Gastroesophageal sphincter (tissue), 4 donors: Measurements from ENCODE around the gene ATRAID. TPM values are rescaled to one million over a fixed set of nuclear protein-coding genes. Genes with fewer than 3 reads are reported as not detected.

ENCODE experiments used
- ATAC-seq: fragments of 150-250 bp; one replicate; pipeline ENCODE4 v1.9.1; 2016; ENCODE audit warnings: mild to moderate bottlenecking, moderate library complexity
- H3K27ac ChIP-seq, 4 donors: fragments of 200-600 bp; sonication (generic) in 3 of 4; 1 replicate in 3 of 4; 2 replicates in 1 of 4; pipeline ENCODE4 v1.5.1; 2016 to 2019
- H3K27me3 ChIP-seq: fragments of 200-600 bp; sonication (generic); one replicate; pipeline ENCODE4 v1.5.1; 2019
- H3K36me3 ChIP-seq, 2 donors: fragments of 200-600 bp; sonication (generic); one replicate each; pipeline ENCODE4 v1.5.1; 2019; ENCODE audit warnings: control low read depth in 1 of 2
- H3K4me1 ChIP-seq, 3 donors: fragments of 200-600 bp; sonication (generic); 1 replicate in 2 of 3; 2 replicates in 1 of 3; pipeline ENCODE4 v1.5.1; 2016 to 2019; ENCODE audit warnings: control low read depth in 2 of 3
- H3K4me3 ChIP-seq, 2 donors: fragments of 200-600 bp; sonication (generic); one replicate each; pipeline ENCODE4 v1.5.1; 2019; ENCODE audit warnings: mild to moderate bottlenecking in 1 of 2, moderate library complexity in 1 of 2
- H3K9me3 ChIP-seq, 3 donors: fragments of 200-600 bp; sonication (generic); one replicate each; pipeline ENCODE4 v1.5.1; 2017 to 2019; ENCODE audit warnings: control low read depth in 2 of 3
- EP300 ChIP-seq: sonication (generic); formaldehyde crosslinking; IDR thresholded peaks from one replicate; pipeline ENCODE4 v1.6.1; 2017; ENCODE audit warnings: antibody characterized with exemption, mild to moderate bottlenecking
- POLR2A ChIP-seq, 2 donors: fragments of 450-650 bp; IDR thresholded peaks; one replicate each; pipeline ENCODE4 v1.6.1; 2017; ENCODE audit warnings: antibody characterized with exemption in 2 of 2, mild to moderate bottlenecking in 2 of 2, moderate library complexity in 1 of 2
- POLR2AphosphoS5 ChIP-seq: sonication (generic); formaldehyde crosslinking; IDR thresholded peaks from one replicate; pipeline ENCODE4 v1.6.1; 2017; ENCODE audit warnings: antibody characterized with exemption
- WGBS, 2 donors: methylation state at CpG; one replicate each; pipeline ENCODE4 v1.1.5; 2018; ENCODE audit warnings: low coverage in 1 of 2; 5-methylcytosine and 5-hydroxymethylcytosine counted together
- total RNA-seq, 4 donors: library from RNA; depleted of rRNA; stranded (reverse); fragments of >200 nt; gene quantifications; one replicate each; pipeline ENCODE4 v1.1.0, GENCODE V29; 2016
- TF ChIP-seq, protein P1 (sequence below), 4 experiments: fragments of 200-600 bp in 2 of 4; fragments of 450-650 bp in 2 of 4; sonication (generic) in 1 of 4; IDR thresholded peaks; one replicate each; pipeline ENCODE4 v1.5.1; 2017 to 2019; ENCODE audit warnings: antibody characterized with exemption in 4 of 4, mild to moderate bottlenecking in 2 of 4, moderate library complexity in 2 of 4

ATRAID gene
- total RNA-seq, 4 donors from 2014 or later = 124 to 147 (median 129) TPM

DNA sequence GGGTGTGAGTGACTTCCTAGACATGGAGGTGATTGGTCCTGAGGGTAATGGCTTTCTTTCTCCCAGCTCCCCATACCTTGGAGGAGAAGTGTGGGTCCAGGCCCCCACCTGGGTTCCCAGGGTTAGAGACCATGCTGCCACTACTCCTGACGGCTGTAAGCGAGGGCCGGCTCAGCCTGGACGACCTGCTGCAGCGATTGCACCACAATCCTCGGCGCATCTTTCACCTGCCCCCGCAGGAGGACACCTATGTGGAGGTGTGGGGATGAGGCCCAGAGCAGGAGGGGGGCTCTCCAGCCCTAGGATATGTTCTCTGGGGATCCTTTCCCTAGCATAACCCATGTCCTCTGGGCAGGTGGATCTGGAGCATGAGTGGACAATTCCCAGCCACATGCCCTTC is 27.1 kb downstream of the ATRAID start:
- Histone ChIP-seq H3K4me3 (no peak overlapping the region), H3K4me1 (no peaks in the 10 kb centered on the region), H3K27me3 (no peaks in the 10 kb centered on the region), H3K27ac (no peak overlapping the region), H3K9me3 (no peaks in the 10 kb centered on the region), H3K36me3 (peaks cover 0 to 100% of the 10 kb centered on the region in 2 donors)
- WGBS, 2 donors = 80% methylated on average over 1 of the region's 8 CpGs; no CpG with 5 or more reads in 1 of the 2 donors
- TF ChIP-seq EP300 (no peak), POLR2AphosphoS5 (no peak), POLR2A (IDR thresholded peaks at IDR 0.05) (no peak)
- TF ChIP-seq, protein P1, sequence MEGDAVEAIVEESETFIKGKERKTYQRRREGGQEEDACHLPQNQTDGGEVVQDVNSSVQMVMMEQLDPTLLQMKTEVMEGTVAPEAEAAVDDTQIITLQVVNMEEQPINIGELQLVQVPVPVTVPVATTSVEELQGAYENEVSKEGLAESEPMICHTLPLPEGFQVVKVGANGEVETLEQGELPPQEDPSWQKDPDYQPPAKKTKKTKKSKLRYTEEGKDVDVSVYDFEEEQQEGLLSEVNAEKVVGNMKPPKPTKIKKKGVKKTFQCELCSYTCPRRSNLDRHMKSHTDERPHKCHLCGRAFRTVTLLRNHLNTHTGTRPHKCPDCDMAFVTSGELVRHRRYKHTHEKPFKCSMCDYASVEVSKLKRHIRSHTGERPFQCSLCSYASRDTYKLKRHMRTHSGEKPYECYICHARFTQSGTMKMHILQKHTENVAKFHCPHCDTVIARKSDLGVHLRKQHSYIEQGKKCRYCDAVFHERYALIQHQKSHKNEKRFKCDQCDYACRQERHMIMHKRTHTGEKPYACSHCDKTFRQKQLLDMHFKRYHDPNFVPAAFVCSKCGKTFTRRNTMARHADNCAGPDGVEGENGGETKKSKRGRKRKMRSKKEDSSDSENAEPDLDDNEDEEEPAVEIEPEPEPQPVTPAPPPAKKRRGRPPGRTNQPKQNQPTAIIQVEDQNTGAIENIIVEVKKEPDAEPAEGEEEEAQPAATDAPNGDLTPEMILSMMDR (IDR thresholded peaks at IDR 0.05) = no peak
- ATAC-seq = no peak

DNA sequence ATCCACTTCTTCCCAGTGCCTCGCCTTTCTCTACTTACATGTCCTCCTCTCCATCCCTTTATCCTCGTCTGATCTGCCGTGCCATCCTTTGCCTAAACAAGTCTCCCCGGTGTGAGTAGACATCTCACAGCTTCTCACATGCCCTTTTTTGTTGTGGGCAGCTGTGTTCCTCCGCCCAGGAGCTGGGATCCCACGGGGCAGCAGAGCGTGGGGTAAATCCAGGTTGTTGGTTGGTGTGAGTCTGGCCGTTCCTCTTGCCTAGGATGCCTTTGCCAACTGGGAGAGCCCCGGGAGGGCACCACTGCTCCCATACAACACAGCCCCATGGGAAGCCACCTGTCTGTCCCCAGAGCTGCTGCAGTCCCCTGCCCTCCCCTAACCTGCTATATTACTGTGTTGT is 28.6 kb downstream of the ATRAID start:
- ATAC-seq = no peak
- WGBS, 2 donors = 89 to 95% methylated on average over 4 to 8 of the region's 9 CpGs
- Histone ChIP-seq H3K27me3 (no peaks in the 10 kb centered on the region), H3K36me3 (peaks cover 0 to 92% of the 10 kb centered on the region in 2 donors), H3K4me1 (no peaks in the 10 kb centered on the region), H3K9me3 (no peaks in the 10 kb centered on the region), H3K27ac (no peak overlapping the region), H3K4me3 (no peak overlapping the region)
- no peak for TF ChIP-seq EP300
- TF ChIP-seq, protein P1 (IDR thresholded peaks at IDR 0.05) = no peak
- no peak for TF ChIP-seq POLR2AphosphoS5

DNA sequence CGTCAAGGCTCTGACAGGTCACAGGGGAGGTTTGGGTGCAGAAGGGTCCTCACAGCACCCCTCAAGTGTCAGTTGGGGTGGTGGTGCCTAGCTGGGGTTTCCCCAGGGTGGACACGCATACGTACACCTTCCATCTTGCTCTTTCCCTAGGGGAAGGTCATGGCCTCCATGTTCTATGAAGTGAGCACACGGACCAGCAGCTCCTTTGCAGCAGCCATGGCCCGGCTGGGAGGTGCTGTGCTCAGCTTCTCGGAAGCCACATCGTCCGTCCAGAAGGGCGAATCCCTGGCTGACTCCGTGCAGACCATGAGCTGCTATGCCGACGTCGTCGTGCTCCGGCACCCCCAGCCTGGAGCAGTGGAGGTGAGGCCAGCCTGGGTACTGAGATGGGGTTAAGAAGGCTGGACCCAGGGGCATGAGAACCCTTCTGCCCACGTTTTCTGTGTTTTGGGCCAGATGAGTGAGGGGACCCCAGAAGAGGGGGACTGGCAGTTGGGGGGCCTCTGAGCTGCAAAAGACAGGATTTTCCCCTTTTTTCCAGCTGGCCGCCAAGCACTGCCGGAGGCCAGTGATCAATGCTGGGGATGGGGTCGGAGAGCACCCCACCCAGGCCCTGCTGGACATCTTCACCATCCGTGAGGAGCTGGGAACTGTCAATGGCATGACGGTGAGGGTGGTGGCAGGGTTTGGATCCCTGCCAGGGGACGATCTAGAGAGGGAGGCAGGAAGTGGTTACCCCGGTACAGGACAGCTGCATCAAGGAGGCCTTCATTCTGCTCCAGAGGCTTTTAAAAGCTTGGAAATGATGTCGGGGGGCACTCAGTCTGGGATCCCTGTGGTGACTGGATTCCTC is 30.1 kb downstream of the ATRAID start:
- 77% methylated on average over 12 of the region's 24 CpGs; no CpG with 5 or more reads in 1 of the 2 donors for WGBS, 2 donors
- TF ChIP-seq EP300 = no peak
- TF ChIP-seq POLR2A (IDR thresholded peaks at IDR 0.05) = no peak
- TF ChIP-seq, protein P1 (IDR thresholded peaks at IDR 0.05) = no peak
- TF ChIP-seq POLR2AphosphoS5 = no peak
- no peak for ATAC-seq
- H3K4me1 ChIP-seq = no peaks in the 10 kb centered on the region
- no peaks in the 10 kb centered on the region for H3K27me3 ChIP-seq
- no peak overlapping the region for H3K27ac ChIP-seq
- no peaks in the 10 kb centered on the region for H3K9me3 ChIP-seq
- peaks cover 0 to 76% of the 10 kb centered on the region in 2 donors for H3K36me3 ChIP-seq
- no peak overlapping the region for H3K4me3 ChIP-seq

DNA sequence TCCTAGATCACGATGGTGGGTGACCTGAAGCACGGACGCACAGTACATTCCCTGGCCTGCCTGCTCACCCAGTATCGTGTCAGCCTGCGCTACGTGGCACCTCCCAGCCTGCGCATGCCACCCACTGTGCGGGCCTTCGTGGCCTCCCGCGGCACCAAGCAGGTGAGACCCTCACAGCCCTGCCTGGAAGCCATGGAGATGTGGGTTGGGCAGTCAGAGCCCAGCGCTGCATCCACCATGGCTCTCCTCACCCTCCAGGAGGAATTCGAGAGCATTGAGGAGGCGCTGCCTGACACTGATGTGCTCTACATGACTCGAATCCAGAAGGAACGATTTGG is 30.7 kb downstream of the ATRAID start:
- Histone ChIP-seq H3K4me1 (no peaks in the 10 kb centered on the region), H3K27ac (no peak overlapping the region), H3K27me3 (no peaks in the 10 kb centered on the region), H3K36me3 (peaks cover 0 to 70% of the 10 kb centered on the region in 2 donors), H3K9me3 (no peaks in the 10 kb centered on the region), H3K4me3 (no peak overlapping the region)
- 89% methylated on average over 4 of the region's 16 CpGs; no CpG with 5 or more reads in 1 of the 2 donors for WGBS, 2 donors
- no peak for ATAC-seq
- TF ChIP-seq POLR2AphosphoS5 (no peak), EP300 (no peak), POLR2A (IDR thresholded peaks at IDR 0.05) (no peak)
- TF ChIP-seq, protein P1 (IDR thresholded peaks at IDR 0.05) = no peak
